Mucosa of descending colon (tissue), 3 donors: ENCODE measurements around the gene TSPYL2. TPM values are rescaled to one million over a fixed set of nuclear protein-coding genes. Genes with fewer than 3 reads are reported as not detected.

Experiments used
- ATAC-seq: fragments of 200-7000 bp; cut with Tn5 transposase; one replicate; pipeline ENCODE4 v1.9.1; 2020; ENCODE audit warnings: mild to moderate bottlenecking, moderate library complexity
- DNase-seq, 3 donors: peaks; one replicate each; pipeline ENCODE4 v3.0.0-alpha.2; 2020
- H3K36me3 ChIP-seq: fragments of 200-600 bp; one replicate; pipeline ENCODE4 v1.8.0; 2021; ENCODE audit warnings: low read depth, mild to moderate bottlenecking
- H3K4me1 ChIP-seq: fragments of 200-600 bp; one replicate; pipeline ENCODE4 v1.8.0; 2021; ENCODE audit warnings: low read depth, mild to moderate bottlenecking
- H3K4me3 ChIP-seq: fragments of 200-600 bp; one replicate; pipeline ENCODE4 v1.8.0; 2021; ENCODE audit warnings: mild to moderate bottlenecking
- H3K9me3 ChIP-seq: fragments of 200-600 bp; one replicate; pipeline ENCODE4 v1.8.0; 2021; ENCODE audit warnings: mild to moderate bottlenecking
- intact Hi-C, 2 donors: fragments of 100-400 bp; cut with DNase I in 1 of 2; cut with micrococcal nuclease in 1 of 2; formaldehyde crosslinking; loops; one replicate each; pipeline versions ENCODE4 v1.11.0 to v1.11.1; 2022; cut with DNase I, micrococcal nuclease
- long read RNA-seq, 2 donors: library from polyadenylated mRNA; unstranded; transcript quantifications; one replicate each; pipeline ENCODE4 v2.0.0, GENCODE V29; 2019 to 2021
- total RNA-seq, 3 donors: library from RNA; stranded (reverse); fragmentation: NEBNext Ultra II Directional in 2 of 3; extraction: Animal tissue kit (Norgen Biotek cat#: 25700) in 2 of 3; gene quantifications; one replicate each; pipeline versions ENCODE4 v1.2.1 to v1.2.4, GENCODE V29; 2021 to 2023
- TF ChIP-seq, protein P1 (sequence below): fragments of 200-600 bp; IDR thresholded peaks from one replicate; pipeline ENCODE4 v1.8.0; 2022; ENCODE audit warnings: antibody characterized with exemption, mild to moderate bottlenecking
- donor health status: DM: no; HTN: no; CAD: no; lungs with moderate emphysema.
- donor health status: DM: no; HTN: no; CAD: no.
- donor health status: DM: no; HTN: yes; CAD: no.

The TSPYL2 gene
- total RNA-seq: 10 to 100 TPM in 2 of 3 donors, 1 to 10 TPM in 1; 6.7 to 78.7 (median 10.4) TPM
- long read RNA-seq, donor 1, transcript TSPYL2-201 (7 exons, 2,815 nt): major isoform, 32 of 69 reads
- long read RNA-seq, donor 1, partial matches to known transcripts: 13 of 69 reads
- long read RNA-seq, donor 1, other reads (novel, unspliced or antisense): 24 of 69 reads
- long read RNA-seq, donor 2, partial matches to known transcripts: 6 of 7 reads
- long read RNA-seq, donor 2, other reads (novel, unspliced or antisense): 0 of 7 reads

DNA sequence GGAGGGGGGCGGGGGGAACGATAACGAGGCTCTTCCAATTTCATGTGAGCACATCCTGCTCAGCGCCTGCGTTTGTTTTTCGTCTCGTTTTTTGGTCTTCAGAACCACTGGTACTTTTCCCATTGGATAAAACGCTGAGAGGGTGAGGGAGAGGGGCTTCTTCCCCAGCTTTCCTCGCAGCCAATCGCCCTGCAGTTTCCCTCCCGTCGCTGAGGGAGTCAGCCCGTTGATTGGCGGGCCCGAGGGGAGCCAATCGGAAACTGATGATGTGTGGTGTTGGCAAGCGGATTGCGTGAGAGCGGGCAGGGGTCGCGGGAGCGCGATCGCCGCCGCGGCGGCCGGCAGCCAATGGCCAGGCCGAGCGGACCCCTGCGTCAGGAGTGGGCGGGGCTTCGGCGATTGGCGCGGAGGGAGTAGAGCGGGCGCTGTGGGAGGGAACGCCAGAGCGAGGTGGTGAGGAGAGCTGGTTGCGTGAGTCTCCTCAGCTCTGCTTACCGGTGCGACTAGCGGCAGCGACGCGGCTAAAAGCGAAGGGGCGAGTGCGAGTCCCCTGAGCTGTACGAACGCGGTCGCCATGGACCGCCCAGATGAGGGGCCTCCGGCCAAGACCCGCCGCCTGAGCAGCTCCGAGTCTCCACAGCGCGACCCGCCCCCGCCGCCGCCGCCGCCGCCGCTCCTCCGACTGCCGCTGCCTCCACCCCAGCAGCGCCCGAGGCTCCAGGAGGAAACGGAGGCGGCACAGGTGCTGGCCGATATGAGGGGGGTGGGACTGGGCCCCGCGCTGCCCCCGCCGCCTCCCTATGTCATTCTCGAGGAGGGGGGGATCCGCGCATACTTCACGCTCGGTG, at the start of gene TSPYL2:
TSS of gene TSPYL2 (plus strand) at position 443 of the 848 bp plus-strand sequence. CDS start at position 575, 132 bp downstream.
- peak within 1 kb of the TSS; percentile 24 for H3K4me3 ChIP-seq
- TF ChIP-seq, protein P1, sequence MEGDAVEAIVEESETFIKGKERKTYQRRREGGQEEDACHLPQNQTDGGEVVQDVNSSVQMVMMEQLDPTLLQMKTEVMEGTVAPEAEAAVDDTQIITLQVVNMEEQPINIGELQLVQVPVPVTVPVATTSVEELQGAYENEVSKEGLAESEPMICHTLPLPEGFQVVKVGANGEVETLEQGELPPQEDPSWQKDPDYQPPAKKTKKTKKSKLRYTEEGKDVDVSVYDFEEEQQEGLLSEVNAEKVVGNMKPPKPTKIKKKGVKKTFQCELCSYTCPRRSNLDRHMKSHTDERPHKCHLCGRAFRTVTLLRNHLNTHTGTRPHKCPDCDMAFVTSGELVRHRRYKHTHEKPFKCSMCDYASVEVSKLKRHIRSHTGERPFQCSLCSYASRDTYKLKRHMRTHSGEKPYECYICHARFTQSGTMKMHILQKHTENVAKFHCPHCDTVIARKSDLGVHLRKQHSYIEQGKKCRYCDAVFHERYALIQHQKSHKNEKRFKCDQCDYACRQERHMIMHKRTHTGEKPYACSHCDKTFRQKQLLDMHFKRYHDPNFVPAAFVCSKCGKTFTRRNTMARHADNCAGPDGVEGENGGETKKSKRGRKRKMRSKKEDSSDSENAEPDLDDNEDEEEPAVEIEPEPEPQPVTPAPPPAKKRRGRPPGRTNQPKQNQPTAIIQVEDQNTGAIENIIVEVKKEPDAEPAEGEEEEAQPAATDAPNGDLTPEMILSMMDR: no peak
- intact Hi-C loops: no loop called here
- ATAC-seq: peak; percentile 97
- no peaks in the 10 kb centered on the region for H3K36me3 ChIP-seq
- no peaks in the 10 kb centered on the region for H3K4me1 ChIP-seq
- peak; percentile 87 to 95 (median 93) for DNase-seq
- H3K9me3 ChIP-seq: no peaks in the 10 kb centered on the region

DNA sequence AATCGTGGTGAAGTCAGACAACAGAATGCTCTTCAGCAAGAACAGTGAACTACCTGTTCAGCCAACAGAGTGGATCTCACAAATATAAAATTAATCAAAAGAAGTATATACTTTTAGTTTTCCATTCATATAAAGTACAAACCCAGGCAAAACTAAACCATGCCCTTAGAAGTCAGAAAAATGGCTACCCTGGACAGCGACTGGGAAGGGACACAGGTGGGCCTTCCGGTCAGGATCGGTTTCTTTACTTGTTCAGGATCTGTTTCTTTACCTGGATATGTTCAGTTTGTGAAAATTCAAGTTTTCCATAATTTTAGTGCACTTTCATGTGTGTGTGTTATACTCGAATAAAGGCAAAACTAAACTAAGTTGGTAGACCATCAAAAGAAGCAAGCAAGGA, 46.0 kb upstream of the TSPYL2 start:
- Histone ChIP-seq H3K4me3 (no peak overlapping the region), H3K4me1 (no peaks in the 10 kb centered on the region), H3K36me3 (no peaks in the 10 kb centered on the region), H3K9me3 (no peaks in the 10 kb centered on the region)
- no peak for ATAC-seq
- intact Hi-C loops: no loop called here
- DNase-seq: no peak
- TF ChIP-seq, protein P1: no peak

DNA sequence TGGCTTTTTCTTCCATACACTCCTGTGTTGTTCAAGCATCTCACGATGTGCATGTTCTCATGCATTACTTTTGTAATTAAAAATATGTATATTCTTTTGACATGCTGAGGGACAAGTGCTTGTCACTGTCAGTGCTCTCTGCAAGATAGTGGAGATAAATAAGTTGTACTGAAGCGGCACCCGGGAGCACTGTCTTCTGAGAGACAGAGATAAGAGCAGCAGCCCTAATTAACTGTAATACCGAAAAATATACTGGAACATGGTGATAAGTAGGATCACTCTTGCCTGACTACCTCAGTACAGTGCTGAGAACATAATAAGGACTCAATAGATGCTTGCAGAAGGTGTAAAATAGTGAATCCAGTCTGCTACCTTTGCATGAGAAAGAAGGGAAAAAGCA, 42.9 kb upstream of the TSPYL2 start:
- intact Hi-C loops: no loop called here
- TF ChIP-seq, protein P1: no peak
- no peaks in the 10 kb centered on the region for H3K4me1 ChIP-seq
- H3K36me3 ChIP-seq: no peaks in the 10 kb centered on the region
- no peaks in the 10 kb centered on the region for H3K9me3 ChIP-seq
- H3K4me3 ChIP-seq: no peak overlapping the region
- no peak for ATAC-seq
- no peak for DNase-seq

DNA sequence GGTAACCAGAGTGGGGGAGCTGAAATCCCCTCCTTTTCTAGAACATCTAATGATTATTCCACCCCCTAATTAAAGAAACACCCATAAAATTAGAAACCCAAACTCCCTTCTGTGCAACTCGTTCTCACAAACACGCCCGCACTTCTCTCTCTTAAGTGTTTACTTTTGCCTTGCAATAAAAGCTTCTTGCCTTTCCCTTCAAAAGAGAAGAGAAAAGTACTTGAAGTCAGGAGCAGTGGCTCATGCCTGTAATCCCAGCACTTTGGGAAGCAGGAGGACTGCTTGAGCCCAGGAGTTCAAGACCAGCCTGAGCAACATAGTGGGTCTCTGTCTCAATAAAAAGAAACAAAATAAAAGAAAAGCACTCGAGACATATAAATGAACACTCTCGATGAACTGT, 37.2 kb upstream of the TSPYL2 start:
- H3K4me3 ChIP-seq: no peak overlapping the region
- no peaks in the 10 kb centered on the region for H3K9me3 ChIP-seq
- ATAC-seq (no peak), DNase-seq (no peak)
- H3K36me3 ChIP-seq: no peaks in the 10 kb centered on the region
- no peaks in the 10 kb centered on the region for H3K4me1 ChIP-seq
- TF ChIP-seq, protein P1: no peak
- intact Hi-C loops: no loop called here

DNA sequence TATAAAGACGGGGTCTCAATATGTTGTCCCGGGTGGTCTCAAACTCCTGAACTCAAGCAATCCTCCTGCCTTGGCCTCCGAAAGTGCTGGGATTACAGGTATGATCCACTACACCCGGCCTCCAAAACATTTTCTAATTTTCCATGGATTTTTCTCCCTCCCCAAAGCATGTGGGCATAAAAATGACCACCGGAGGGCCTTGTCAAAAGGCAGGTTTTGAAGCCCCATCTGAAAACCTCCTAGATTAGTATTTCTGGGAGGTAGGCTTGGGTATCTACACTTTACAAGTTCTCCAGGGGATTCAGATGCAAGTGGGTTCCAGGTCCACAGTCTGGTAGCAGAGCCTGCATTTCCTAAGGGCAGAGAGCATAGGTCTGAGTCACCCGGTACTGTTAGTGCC, 34.9 kb upstream of the TSPYL2 start:
- H3K4me3 ChIP-seq: no peak overlapping the region
- no peaks in the 10 kb centered on the region for H3K36me3 ChIP-seq
- H3K9me3 ChIP-seq: no peaks in the 10 kb centered on the region
- H3K4me1 ChIP-seq: no peaks in the 10 kb centered on the region
- DNase-seq: no peak
- intact Hi-C loops: no loop called here
- ATAC-seq: no peak
- TF ChIP-seq, protein P1: no peak
